Kidney (tissue), 14 donors: Measurements from ENCODE around the gene ADGRG1. TPM values are rescaled to one million over a fixed set of nuclear protein-coding genes. Genes with fewer than 3 reads are reported as not detected.

Experiments
- DNase-seq, 5 donors: peaks; one replicate each; pipeline ENCODE4 v3.0.0-alpha.2; 2013 to 2020
- FAIRE-seq: peaks from 2 replicates; lab custom pipeline; 2012; peaks lifted over from hg19 to GRCh38; lab: Jason Lieb, UNC
- H3K27ac ChIP-seq, 2 donors: one replicate each; pipeline ENCODE4 v1.7.0; 2013; ENCODE audit warnings: low read depth in 2 of 2, low read length in 2 of 2, inconsistent platforms in 1 of 2
- H3K27me3 ChIP-seq: one replicate; pipeline ENCODE4 v1.7.1; 2013; ENCODE audit warnings: low read length, inconsistent platforms; ENCODE audit not compliant: control insufficient read depth, insufficient read depth
- H3K36me3 ChIP-seq, 3 donors: one replicate each; pipeline versions ENCODE4 v1.7.0 to v1.7.1; 2013; ENCODE audit warnings: low read length in 3 of 3, control low read depth in 1 of 3, inconsistent platforms in 1 of 3; ENCODE audit not compliant: insufficient read depth in 3 of 3, control insufficient read depth in 2 of 3
- H3K4me1 ChIP-seq, 3 donors: one replicate each; pipeline versions ENCODE4 v1.7.0 to v1.7.1; 2013; ENCODE audit warnings: low read length in 3 of 3, inconsistent platforms in 1 of 3, low read depth in 1 of 3; ENCODE audit not compliant: control insufficient read depth in 2 of 3, insufficient read depth in 2 of 3
- H3K4me3 ChIP-seq, 3 donors: one replicate each; pipeline versions ENCODE4 v1.7.0 to v1.8.1; 2013; ENCODE audit warnings: low read length in 3 of 3, control low read depth in 1 of 3, inconsistent platforms in 1 of 3
- H3K9ac ChIP-seq, 3 donors: one replicate each; pipeline versions ENCODE4 v1.7.0 to v1.7.1; 2013; ENCODE audit warnings: low read length in 3 of 3, control low read depth in 1 of 3, inconsistent platforms in 1 of 3
- H3K9me3 ChIP-seq, 3 donors: one replicate each; pipeline versions ENCODE4 v1.7.0 to v1.7.1; 2013; ENCODE audit warnings: low read length in 3 of 3, control low read depth in 1 of 3, inconsistent platforms in 1 of 3; ENCODE audit not compliant: control insufficient read depth in 2 of 3, insufficient read depth in 1 of 3
- CTCF ChIP-seq: IDR thresholded peaks from 3 replicates; pipeline ENCODE4 v1.5.1; 2012; ENCODE audit warnings: mild to moderate bottlenecking, moderate library complexity, borderline replicate concordance; ENCODE audit not compliant: insufficient read depth; ENCODE audit errors: extremely low read depth
- intact Hi-C: fragments of 100-400 bp; cut with DNase I; formaldehyde crosslinking; loops from one replicate; pipeline ENCODE4 v1.11.1; 2022
- polyA plus RNA-seq: library from polyadenylated mRNA; stranded (reverse); fragments of 350-450 nt; fragmentation: Illumina TruSeq; extraction: RNeasy Lipid Tissue Mini Kit (QIAGEN cat#74804); gene quantifications from one replicate; pipeline ENCODE4 v1.2.3, GENCODE V29; 2014; ENCODE audit warnings: low read depth, low replicate concordance; ENCODE audit not compliant: insufficient read depth
- total RNA-seq: library from RNA; stranded (reverse); fragmentation: NEBNext Ultra II Directional; extraction: Animal tissue kit (Norgen Biotek cat#: 25700); gene quantifications from one replicate; pipeline ENCODE4 v1.2.1, GENCODE V29; 2021
- donor health status: control.
- donor health status: control.
- donor health status: control.
- donor health status: control.
- donor health status: control.
- donor health status: DM: yes; HTN: yes; CAD: no.
- donor health status: Normal renal cell carcinoma (clear cell type).

Gene ADGRG1
- total and polyA plus RNA-seq, 2 donors from 2014 or later = 188 to 351 TPM

GRCh38 chr16:57636184-57636583 is 7.8 kb downstream of the ADGRG1 start:
- no peak for FAIRE-seq
- H3K4me3 ChIP-seq = peak overlapping the region in 1 of 3 donors; percentile 25
- peak overlapping the region; percentile 81 to 98 for H3K27ac ChIP-seq
- H3K4me1 ChIP-seq = peaks cover 0 to 78% (median 63%) of the 10 kb centered on the region in 3 donors
- no peak for DNase-seq
- TF ChIP-seq CTCF = no peak
- H3K36me3 ChIP-seq = peaks cover 0 to 5% (median 0%) of the 10 kb centered on the region in 3 donors
- H3K9me3 ChIP-seq = no peaks in the 10 kb centered on the region
- H3K27me3 ChIP-seq = no peaks in the 10 kb centered on the region
- intact Hi-C loops = no loop called here
- H3K9ac ChIP-seq = peak overlapping the region in 2 of 3 donors; percentile 30 to 63

DNA sequence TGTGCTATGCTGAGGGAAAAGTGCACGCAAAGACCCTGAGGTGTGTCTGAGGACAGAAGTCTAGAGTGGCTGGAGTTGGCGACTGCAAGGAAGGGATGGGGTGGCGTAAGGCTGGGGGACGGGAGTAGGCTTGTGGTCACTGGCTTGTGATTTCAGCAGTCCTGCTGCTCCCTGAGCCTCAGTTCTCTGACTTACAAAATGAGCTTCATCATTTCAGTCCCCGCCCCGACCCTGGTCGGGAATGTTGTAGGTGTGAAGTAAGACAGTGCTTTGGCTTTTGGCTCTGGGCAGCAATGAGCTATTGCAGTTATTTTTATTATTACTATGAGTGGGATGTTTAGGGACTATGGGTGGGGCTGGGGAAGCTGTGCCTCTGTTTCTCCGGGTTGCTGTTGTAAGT is 8.6 kb downstream of the ADGRG1 start:
- TF ChIP-seq CTCF = no peak
- DNase-seq (no peak), FAIRE-seq (no peak)
- no peaks in the 10 kb centered on the region for H3K9me3 ChIP-seq
- H3K4me1 ChIP-seq = peaks cover 0 to 72% (median 60%) of the 10 kb centered on the region in 3 donors
- H3K9ac ChIP-seq = peak overlapping the region in 2 of 3 donors; percentile 57 to 63
- no peak overlapping the region for H3K4me3 ChIP-seq
- intact Hi-C loops = no loop called here
- H3K36me3 ChIP-seq = peaks cover 0 to 6% (median under 1%) of the 10 kb centered on the region in 3 donors
- H3K27ac ChIP-seq = peak overlapping the region; percentile 81 to 98
- no peaks in the 10 kb centered on the region for H3K27me3 ChIP-seq

DNA sequence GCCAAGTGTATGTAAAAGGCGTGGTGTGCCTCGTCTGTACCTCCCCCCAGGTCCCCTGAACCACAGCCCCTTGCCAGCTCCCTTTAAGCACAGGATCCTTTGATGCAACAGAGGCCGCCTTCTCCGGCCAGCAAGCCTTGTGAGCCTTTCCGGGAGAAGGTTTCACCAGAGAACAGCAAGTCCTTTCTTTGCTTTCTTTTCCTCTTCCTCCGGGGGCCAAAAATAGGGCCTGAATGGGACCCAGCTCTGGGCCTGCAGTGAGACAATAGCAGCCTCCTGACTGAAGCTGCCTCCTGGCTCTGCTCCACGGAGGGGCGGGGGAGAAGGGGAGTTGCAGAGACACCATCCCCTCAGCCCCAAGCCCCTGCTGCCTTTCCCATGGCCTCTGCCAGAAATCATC is 9.0 kb downstream of the ADGRG1 start:
- no peaks in the 10 kb centered on the region for H3K27me3 ChIP-seq
- peaks cover 0 to 6% (median 3%) of the 10 kb centered on the region in 3 donors for H3K36me3 ChIP-seq
- H3K9ac ChIP-seq = peak overlapping the region in 1 of 3 donors; percentile 62
- no peaks in the 10 kb centered on the region for H3K9me3 ChIP-seq
- peaks cover 0 to 68% (median 56%) of the 10 kb centered on the region in 3 donors for H3K4me1 ChIP-seq
- H3K4me3 ChIP-seq = peak overlapping the region in 1 of 3 donors; percentile 10
- peak in 1 of 5 donors; percentile 51 for DNase-seq
- no peak for TF ChIP-seq CTCF
- H3K27ac ChIP-seq = peak overlapping the region; percentile 65 to 98
- FAIRE-seq = no peak
- intact Hi-C loops = no loop called here

- no peak for FAIRE-seq
- intact Hi-C loops = no loop called here
These were observed 9.5 kb downstream of the ADGRG1 start for GRCh38 chr16:57637965-57638364.

More at GRCh38 chr16:57637965-57638364, 9.5 kb downstream of the ADGRG1 start:
- Histone ChIP-seq H3K4me1 (peaks cover 0 to 64% (median 57%) of the 10 kb centered on the region in 3 donors), H3K27ac (peak overlapping the region; percentile 65 to 98), H3K9me3 (no peaks in the 10 kb centered on the region), H3K9ac (peak overlapping the region in 1 of 3 donors; percentile 62), H3K4me3 (peak overlapping the region in 1 of 3 donors; percentile 10), H3K27me3 (no peaks in the 10 kb centered on the region), H3K36me3 (peaks cover 0 to 6% (median 3%) of the 10 kb centered on the region in 3 donors)
- TF ChIP-seq CTCF = no peak
- no peak for DNase-seq
